ENCODE data around the gene ADGRF4. TPM values are rescaled to one million over a fixed set of nuclear protein-coding genes. Genes with fewer than 3 reads are reported as not detected.

ADGRF4 gene
- total RNA-seq: not detected

GRCh38 chr6:47698342-47698787 is at the start of gene ADGRF4:
Gene ADGRF4 (plus strand): TSS chr6:47698580. CDS start chr6:47707246, 8,666 bp downstream.
- no peaks in the 10 kb centered on the region for H3K4me1 ChIP-seq (ENCODE audit: control insufficient read depth in 1 of 2, low read depth in 2 of 2)
- no peak within 1 kb of the TSS for H3K27ac ChIP-seq
- no peaks in the 10 kb centered on the region for H3K36me3 ChIP-seq
- DNase-seq (ENCODE audit: low spot score) (no peak), ATAC-seq (ENCODE audit: insufficient number of reproducible peaks, low FRiP score, low read depth) (no peak)
- no peak for TF ChIP-seq CTCF (IDR thresholded peaks at IDR 0.05)
- no peaks in the 10 kb centered on the region for H3K27me3 ChIP-seq (replicated peaks; ENCODE audit: insufficient read depth)
- H3K9me3 ChIP-seq: no peaks in the 10 kb centered on the region
- no peak within 1 kb of the TSS for H3K4me3 ChIP-seq

- Histone ChIP-seq H3K27ac (no peak overlapping the region), H3K27me3 (replicated peaks; ENCODE audit: insufficient read depth) (no peaks in the 10 kb centered on the region), H3K36me3 (no peaks in the 10 kb centered on the region), H3K4me3 (no peak overlapping the region), H3K9me3 (no peaks in the 10 kb centered on the region), H3K4me1 (ENCODE audit: control insufficient read depth in 1 of 2, low read depth in 2 of 2) (peaks cover 3 to 12% of the 10 kb centered on the region in 2 donors)
- TF ChIP-seq CTCF (IDR thresholded peaks at IDR 0.05): no peak
- DNase-seq (ENCODE audit: low spot score) (no peak), ATAC-seq (ENCODE audit: insufficient number of reproducible peaks, low FRiP score, low read depth) (no peak)
Measured at GRCh38 chr6:47650553-47651432, 47.6 kb upstream of the ADGRF4 start.

- Histone ChIP-seq H3K4me1 (ENCODE audit: control insufficient read depth in 1 of 2, low read depth in 2 of 2) (peaks cover 3 to 12% of the 10 kb centered on the region in 2 donors), H3K4me3 (no peak overlapping the region), H3K27ac (no peak overlapping the region), H3K36me3 (no peaks in the 10 kb centered on the region), H3K27me3 (replicated peaks; ENCODE audit: insufficient read depth) (no peaks in the 10 kb centered on the region), H3K9me3 (no peaks in the 10 kb centered on the region)
- DNase-seq (ENCODE audit: low spot score) (no peak), ATAC-seq (ENCODE audit: insufficient number of reproducible peaks, low FRiP score, low read depth) (no peak)
- TF ChIP-seq CTCF (IDR thresholded peaks at IDR 0.05): no peak
Measured at GRCh38 chr6:47651505-47651944, 46.9 kb upstream of the ADGRF4 start.

- ATAC-seq (ENCODE audit: insufficient number of reproducible peaks, low FRiP score, low read depth) (no peak), DNase-seq (ENCODE audit: low spot score) (no peak)
- TF ChIP-seq CTCF (IDR thresholded peaks at IDR 0.05): no peak
- no peaks in the 10 kb centered on the region for H3K9me3 ChIP-seq
- H3K4me1 ChIP-seq (ENCODE audit: control insufficient read depth in 1 of 2, low read depth in 2 of 2): peaks cover 3 to 12% of the 10 kb centered on the region in 2 donors
- H3K27ac ChIP-seq: no peak overlapping the region
- H3K4me3 ChIP-seq: no peak overlapping the region
- H3K27me3 ChIP-seq (replicated peaks; ENCODE audit: insufficient read depth): no peaks in the 10 kb centered on the region
- no peaks in the 10 kb centered on the region for H3K36me3 ChIP-seq
Measured at GRCh38 chr6:47653706-47654105, 44.7 kb upstream of the ADGRF4 start.

GRCh38 chr6:47654255-47654654 is 44.1 kb upstream of the ADGRF4 start:
- DNase-seq (ENCODE audit: low spot score) (no peak), ATAC-seq (ENCODE audit: insufficient number of reproducible peaks, low FRiP score, low read depth) (no peak)
- H3K4me3 ChIP-seq: no peak overlapping the region
- no peak overlapping the region for H3K27ac ChIP-seq
- peaks cover 3 to 12% of the 10 kb centered on the region in 2 donors for H3K4me1 ChIP-seq (ENCODE audit: control insufficient read depth in 1 of 2, low read depth in 2 of 2)
- TF ChIP-seq CTCF (IDR thresholded peaks at IDR 0.05): no peak
- H3K9me3 ChIP-seq: no peaks in the 10 kb centered on the region
- H3K27me3 ChIP-seq (replicated peaks; ENCODE audit: insufficient read depth): no peaks in the 10 kb centered on the region
- no peaks in the 10 kb centered on the region for H3K36me3 ChIP-seq
